GM12892 (cell line): ENCODE results near the gene DNM1L.

Experiments used
- POLR2A ChIP-seq: IDR thresholded peaks from 2 replicates; pipeline ENCODE4 v1.6.1; 2011; ENCODE audit warnings: low read depth, low read length, control low read depth
- POLR2AphosphoS5 ChIP-seq: IDR thresholded peaks from 2 replicates; pipeline ENCODE4 v1.6.1; 2011; ENCODE audit warnings: low read depth, low read length, control low read depth
- TAF1 ChIP-seq: IDR thresholded peaks from 2 replicates; pipeline ENCODE4 v1.6.1; 2011; ENCODE audit warnings: low read depth, mild to moderate bottlenecking, control low read depth, low read length, borderline replicate concordance

DNA sequence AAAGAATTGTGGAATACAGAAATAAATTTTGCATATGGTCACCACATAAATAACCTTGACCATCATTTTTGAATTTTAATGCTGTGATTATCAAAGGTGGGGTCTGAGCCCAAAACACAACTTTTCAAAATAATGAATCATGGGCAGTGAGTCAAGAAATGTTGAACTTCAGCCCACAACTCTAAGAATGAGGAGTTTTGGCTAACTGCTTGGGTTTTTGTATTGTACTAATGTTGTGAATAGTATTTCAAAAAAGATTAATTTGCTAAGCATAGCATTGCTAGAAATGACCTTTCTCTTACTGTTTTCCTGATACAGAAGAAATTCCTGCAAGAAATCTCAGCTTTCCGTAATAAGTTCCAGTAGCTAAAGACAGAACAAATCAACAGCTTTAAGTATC lies 101.0 kb downstream of the DNM1L start:
- TF ChIP-seq TAF1 (no peak), POLR2A (no peak), POLR2AphosphoS5 (no peak)
